Mesendoderm (in vitro differentiated cells): ENCODE measurements around the gene FAF1.
"Not testable (repeated sequence)": the region's sequence is repeated elsewhere in the genome, so short reads cannot be mapped to it uniquely, and the experiment has no call there.

Experiments used
- DNase-seq: peaks from one replicate; pipeline ENCODE4 v3.0.0; 2013
- H2AK5ac ChIP-seq: 2 replicates; pipeline ENCODE4 v1.6.1; 2013; ENCODE audit warnings: low read length, inconsistent platforms
- H2BK120ac ChIP-seq: 2 replicates; pipeline ENCODE4 v1.6.1; 2013; ENCODE audit warnings: low read depth, mild to moderate bottlenecking, low read length, moderate library complexity, mixed read lengths
- H2BK15ac ChIP-seq: replicated peaks from 2 replicates; pipeline ENCODE4 v1.6.1; 2013; ENCODE audit warnings: low read depth, mild to moderate bottlenecking, moderate library complexity
- H2BK5ac ChIP-seq: 2 replicates; pipeline ENCODE4 v1.6.1; 2013; ENCODE audit warnings: low read length, inconsistent platforms
- H3K18ac ChIP-seq: 2 replicates; pipeline ENCODE4 v1.6.1; 2013; ENCODE audit warnings: mild to moderate bottlenecking, low read length, mixed read lengths
- H3K23ac ChIP-seq: one replicate; pipeline ENCODE4 v1.6.1; 2013; ENCODE audit warnings: low read length
- H3K27ac ChIP-seq: 2 replicates; pipeline ENCODE4 v1.5.1; 2013; ENCODE audit warnings: low read depth, mild to moderate bottlenecking, inconsistent platforms, low read length, moderate library complexity
- H3K27me3 ChIP-seq: 2 replicates; pipeline ENCODE4 v1.6.1; 2013; ENCODE audit warnings: low read length, control low read depth, mild to moderate bottlenecking, inconsistent platforms; ENCODE audit not compliant: insufficient read depth, poor library complexity
- H3K36me3 ChIP-seq: 2 replicates; pipeline ENCODE4 v1.6.1; 2013; ENCODE audit warnings: low read length, inconsistent platforms; ENCODE audit not compliant: control insufficient read depth, insufficient read depth
- H3K4ac ChIP-seq: one replicate; pipeline ENCODE4 v1.6.1; 2013; ENCODE audit warnings: low read depth, mild to moderate bottlenecking, low read length, moderate library complexity
- H3K4me1 ChIP-seq: 2 replicates; pipeline ENCODE4 v1.6.1; 2013; ENCODE audit warnings: low read depth, low read length, inconsistent platforms; ENCODE audit not compliant: control insufficient read depth
- H3K4me2 ChIP-seq: 2 replicates; pipeline ENCODE4 v1.6.1; 2013; ENCODE audit warnings: low read length
- H3K4me3 ChIP-seq: 2 replicates; pipeline ENCODE4 v1.5.1; 2013; ENCODE audit warnings: mild to moderate bottlenecking, low read length
- H3K56ac ChIP-seq: one replicate; pipeline ENCODE4 v1.6.1; 2013; ENCODE audit warnings: low read length
- H3K79me1 ChIP-seq: 2 replicates; pipeline ENCODE4 v1.6.1; 2013; ENCODE audit warnings: low read length, inconsistent platforms
- H3K79me2 ChIP-seq: 2 replicates; pipeline ENCODE4 v1.6.1; 2013; ENCODE audit warnings: mild to moderate bottlenecking, low read length; ENCODE audit not compliant: control insufficient read depth, insufficient read depth
- H3K9ac ChIP-seq: 2 replicates; pipeline ENCODE4 v1.6.1; 2013; ENCODE audit warnings: low read length, inconsistent platforms
- H4K5ac ChIP-seq: one replicate; pipeline ENCODE4 v1.6.1; 2013; ENCODE audit warnings: low read length
- H4K8ac ChIP-seq: one replicate; pipeline ENCODE4 v1.6.1; 2013; ENCODE audit warnings: low read depth, mild to moderate bottlenecking, control low read depth, low read length, moderate library complexity
- WGBS: extraction: QIAGEN DNeasy Blood & Tissue Kit; methylation state at CpG from one replicate; pipeline ENCODE4 v1.1.7; 2013; ENCODE audit warnings: low lambda C conversion rate, missing lambda C conversion rate; ENCODE audit not compliant: insufficient coverage; ENCODE audit errors: extremely low coverage; 5-methylcytosine and 5-hydroxymethylcytosine counted together

FAF1 gene

DNA sequence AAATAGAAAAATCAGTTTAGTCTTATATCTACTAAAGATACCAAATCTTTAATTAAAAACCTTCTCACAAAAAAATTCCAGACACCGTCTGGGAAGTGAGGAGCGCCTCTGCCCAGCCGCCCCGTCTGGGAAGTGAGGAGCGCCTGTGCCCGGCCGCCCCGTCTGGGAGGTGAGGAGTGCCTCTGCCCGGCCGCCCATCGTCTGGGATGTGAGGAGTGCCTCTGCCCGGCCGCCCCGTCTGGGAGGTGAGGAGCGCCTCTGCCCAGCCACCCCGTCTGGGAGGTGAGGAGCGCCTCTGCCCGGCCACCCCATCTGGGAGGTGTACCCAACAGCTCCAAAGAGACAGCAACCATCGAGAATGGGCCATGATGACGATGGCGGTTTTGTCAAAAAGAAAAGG lies 133.3 kb downstream of the FAF1 start:
- not testable (repeated sequence) for H2BK15ac ChIP-seq, H3K56ac ChIP-seq, H3K4me2 ChIP-seq, H4K8ac ChIP-seq, H3K4me1 ChIP-seq, H2BK120ac ChIP-seq, H4K5ac ChIP-seq, H3K23ac ChIP-seq, H3K4me3 ChIP-seq, DNase-seq, H2BK5ac ChIP-seq, H3K27me3 ChIP-seq, H3K4ac ChIP-seq, H3K79me2 ChIP-seq, H3K27ac ChIP-seq, H3K18ac ChIP-seq, H3K79me1 ChIP-seq, H2AK5ac ChIP-seq, H3K9ac ChIP-seq, H3K36me3 ChIP-seq
- no CpG with 5 or more reads among the region's 21 CpGs for WGBS

DNA sequence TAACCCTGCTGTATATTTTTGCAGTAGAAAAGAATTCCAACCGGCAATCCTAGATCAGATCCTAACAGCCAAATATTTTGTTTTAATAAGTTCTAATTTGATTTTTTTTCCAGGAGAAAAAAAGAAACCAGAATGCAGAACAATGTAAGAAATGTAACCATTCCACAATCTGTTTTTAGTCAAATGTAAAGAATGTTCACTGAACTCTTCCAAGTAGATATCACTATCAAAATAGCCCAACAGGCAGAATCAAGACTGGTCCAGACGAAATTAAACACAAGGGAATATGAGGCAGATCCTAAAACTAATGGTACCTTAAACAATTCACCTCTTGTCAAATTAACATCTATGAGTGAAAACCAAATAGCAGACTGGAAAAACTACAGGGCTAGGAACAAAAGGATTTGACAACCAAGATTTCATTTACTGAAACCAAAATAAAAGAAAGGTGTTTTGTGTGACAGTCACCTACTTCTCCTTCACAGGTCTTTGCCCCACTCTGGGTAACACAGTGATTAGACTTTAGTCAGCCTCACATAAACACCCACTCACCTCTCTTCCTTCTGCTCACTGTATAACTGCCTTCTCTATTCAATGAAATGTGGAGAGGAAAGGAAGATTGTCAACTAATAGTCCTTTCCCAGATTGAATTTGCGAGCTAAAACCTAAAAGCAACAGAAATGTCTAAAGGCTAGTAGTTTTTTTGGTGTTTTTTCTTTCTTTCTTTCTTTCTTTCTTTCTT lies 137.9 kb downstream of the FAF1 start:
- H3K18ac ChIP-seq, result no peak overlapping the region

DNA sequence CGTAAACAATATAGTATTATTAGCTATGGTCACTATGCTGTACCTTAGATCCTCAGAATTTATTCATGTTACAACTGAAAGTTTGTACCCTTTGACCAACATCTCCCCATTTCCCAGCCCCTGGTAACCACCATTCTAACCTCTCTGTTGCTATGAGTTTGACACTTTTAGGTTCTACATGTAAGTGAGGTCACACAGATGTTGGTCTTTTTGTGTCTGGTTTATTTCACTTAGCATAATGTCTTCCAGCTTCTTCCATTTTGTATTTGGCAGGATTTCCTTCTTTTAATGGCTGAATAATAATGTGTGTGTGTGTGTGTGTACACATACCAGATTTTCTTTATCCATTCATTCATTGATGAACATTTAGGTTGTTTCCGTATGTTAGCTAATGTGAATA lies 139.5 kb downstream of the FAF1 start:
- no peak overlapping the region for H3K4me3 ChIP-seq
- DNase-seq, result no peak
- H3K79me2 ChIP-seq, result no peaks in the 10 kb centered on the region
- no peak overlapping the region for H2BK120ac ChIP-seq
- no peak overlapping the region for H4K5ac ChIP-seq
- H3K27me3 ChIP-seq, result no peaks in the 10 kb centered on the region
- no CpG with 5 or more reads among the region's 2 CpGs for WGBS
- no peaks in the 10 kb centered on the region for H3K36me3 ChIP-seq
- no peak overlapping the region for H3K23ac ChIP-seq
- no peaks in the 10 kb centered on the region for H3K79me1 ChIP-seq
- H3K4me2 ChIP-seq, result no peak overlapping the region
- no peak overlapping the region for H3K4ac ChIP-seq
- no peak overlapping the region for H2AK5ac ChIP-seq
- no peak overlapping the region for H2BK5ac ChIP-seq
- H3K27ac ChIP-seq, result no peak overlapping the region
- no peaks in the 10 kb centered on the region for H3K4me1 ChIP-seq
- H2BK15ac ChIP-seq, result no peak overlapping the region
- H3K18ac ChIP-seq, result no peak overlapping the region
- H4K8ac ChIP-seq, result no peak overlapping the region
- H3K9ac ChIP-seq, result no peak overlapping the region
- H3K56ac ChIP-seq, result no peak overlapping the region

More for the DNA sequence above, 137.9 kb downstream of the FAF1 start:
- no peaks in the 10 kb centered on the region for H3K36me3 ChIP-seq
- H3K79me2 ChIP-seq, result no peaks in the 10 kb centered on the region
- H3K56ac ChIP-seq, result no peak overlapping the region
- no peak overlapping the region for H3K4me3 ChIP-seq
- no peak overlapping the region for H2AK5ac ChIP-seq
- H3K79me1 ChIP-seq, result no peaks in the 10 kb centered on the region
- no CpG with 5 or more reads among the region's 3 CpGs for WGBS
- no peaks in the 10 kb centered on the region for H3K27me3 ChIP-seq
- no peak overlapping the region for H3K4ac ChIP-seq
- no peak overlapping the region for H3K27ac ChIP-seq
- H2BK15ac ChIP-seq, result no peak overlapping the region
- no peak for DNase-seq
- no peak overlapping the region for H4K5ac ChIP-seq
- no peaks in the 10 kb centered on the region for H3K4me1 ChIP-seq
- no peak overlapping the region for H3K9ac ChIP-seq
- no peak overlapping the region for H2BK120ac ChIP-seq
- H4K8ac ChIP-seq, result no peak overlapping the region
- no peak overlapping the region for H2BK5ac ChIP-seq
- no peak overlapping the region for H3K23ac ChIP-seq
- no peak overlapping the region for H3K4me2 ChIP-seq

DNA sequence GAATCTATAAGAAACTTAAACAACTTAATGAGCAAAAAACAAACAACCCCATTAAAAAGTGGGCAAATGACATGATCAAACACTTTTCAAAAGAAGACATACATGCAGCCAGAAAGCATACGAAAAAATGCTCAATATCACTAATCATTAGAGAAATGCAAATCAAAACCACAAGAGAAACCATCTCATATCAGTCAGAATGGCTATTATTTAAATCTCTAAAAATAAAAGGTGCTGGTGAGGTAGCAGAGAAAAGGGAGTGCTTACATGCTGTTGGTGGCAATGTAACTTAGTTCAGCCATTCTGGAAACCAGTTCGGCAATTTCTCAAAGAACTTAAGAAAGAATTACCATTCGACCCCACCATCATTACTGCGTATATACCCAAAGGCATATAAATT lies 147.7 kb downstream of the FAF1 start:
- no peak overlapping the region for H2BK120ac ChIP-seq
- no peak overlapping the region for H3K4me3 ChIP-seq
- no peak overlapping the region for H3K18ac ChIP-seq
- H4K8ac ChIP-seq, result no peak overlapping the region
- no peak overlapping the region for H3K4me2 ChIP-seq
- peaks cover 5% of the 10 kb centered on the region for H3K79me2 ChIP-seq
- no peaks in the 10 kb centered on the region for H3K36me3 ChIP-seq
- H2BK5ac ChIP-seq, result no peak overlapping the region
- no peak overlapping the region for H2AK5ac ChIP-seq
- no peak for DNase-seq
- no CpG with 5 or more reads among the region's 4 CpGs for WGBS
- no peak overlapping the region for H3K56ac ChIP-seq
- no peaks in the 10 kb centered on the region for H3K27me3 ChIP-seq
- H3K27ac ChIP-seq, result no peak overlapping the region
- H3K4me1 ChIP-seq, result no peaks in the 10 kb centered on the region
- H3K4ac ChIP-seq, result no peak overlapping the region
- H3K79me1 ChIP-seq, result peaks cover 5% of the 10 kb centered on the region
- H3K23ac ChIP-seq, result no peak overlapping the region
- no peak overlapping the region for H4K5ac ChIP-seq
- no peak overlapping the region for H2BK15ac ChIP-seq
- H3K9ac ChIP-seq, result no peak overlapping the region

DNA sequence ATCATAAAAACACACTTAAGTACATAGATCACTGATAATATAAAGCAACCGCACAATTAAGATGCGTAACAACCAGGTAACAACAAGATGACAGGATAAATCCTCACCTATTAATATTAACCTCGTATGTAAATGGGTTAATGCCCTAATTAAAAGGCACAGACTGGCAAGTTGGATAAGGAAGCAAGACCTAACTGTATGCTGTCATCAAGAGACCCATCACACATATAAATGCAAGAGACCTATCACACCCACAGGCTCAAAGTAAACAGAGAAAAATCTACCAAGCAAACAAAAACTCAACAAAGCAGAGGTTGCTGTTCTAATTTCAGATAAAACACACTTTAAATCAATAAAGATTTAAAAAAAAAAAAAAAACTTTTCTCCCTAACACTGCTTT lies 151.8 kb downstream of the FAF1 start:
- Histone ChIP-seq H2AK5ac (no peak overlapping the region), H2BK120ac (no peak overlapping the region), H4K8ac (no peak overlapping the region), H3K9ac (no peak overlapping the region), H3K27ac (no peak overlapping the region), H3K4me2 (no peak overlapping the region), H3K4ac (no peak overlapping the region), H3K36me3 (no peaks in the 10 kb centered on the region), H3K4me1 (no peaks in the 10 kb centered on the region), H3K79me2 (peaks cover 9% of the 10 kb centered on the region), H2BK5ac (no peak overlapping the region), H3K18ac (no peak overlapping the region), H3K4me3 (no peak overlapping the region), H3K79me1 (peaks cover 8% of the 10 kb centered on the region), H3K56ac (no peak overlapping the region), H4K5ac (no peak overlapping the region), H2BK15ac (no peak overlapping the region), H3K23ac (no peak overlapping the region), H3K27me3 (no peaks in the 10 kb centered on the region)
- DNase-seq, result no peak
- WGBS, result no CpG with 5 or more reads among the region's 3 CpGs

DNA sequence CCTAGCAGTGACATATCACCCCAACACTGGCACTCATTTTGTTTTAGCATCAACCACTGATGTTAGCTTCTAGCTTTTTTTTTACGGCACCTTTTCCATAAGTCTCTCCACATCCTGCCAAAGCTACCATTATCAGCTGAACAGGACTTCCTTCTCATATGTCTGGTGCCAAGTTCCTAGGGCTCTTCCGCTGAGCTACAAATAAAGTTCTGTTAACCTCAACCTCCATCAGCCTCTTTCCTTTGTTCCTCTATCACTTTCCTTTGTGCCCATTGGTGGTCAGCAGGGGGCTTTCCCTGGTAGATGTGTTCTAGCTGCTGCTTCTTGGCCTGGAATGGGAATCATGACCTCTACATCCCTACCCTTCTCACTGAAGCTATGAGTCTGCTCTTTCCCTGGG lies 163.8 kb downstream of the FAF1 start:
- no peak overlapping the region for H3K27ac ChIP-seq
- H3K36me3 ChIP-seq, result no peaks in the 10 kb centered on the region
- H3K79me1 ChIP-seq, result no peaks in the 10 kb centered on the region
- H2BK120ac ChIP-seq, result no peak overlapping the region
- H3K4me1 ChIP-seq, result no peaks in the 10 kb centered on the region
- no peak overlapping the region for H3K18ac ChIP-seq
- no peak overlapping the region for H3K4me3 ChIP-seq
- no peak overlapping the region for H2BK15ac ChIP-seq
- H3K4ac ChIP-seq, result no peak overlapping the region
- H4K8ac ChIP-seq, result no peak overlapping the region
- no peak overlapping the region for H4K5ac ChIP-seq
- no peaks in the 10 kb centered on the region for H3K79me2 ChIP-seq
- no peak overlapping the region for H2BK5ac ChIP-seq
- H3K4me2 ChIP-seq, result no peak overlapping the region
- H3K27me3 ChIP-seq, result no peaks in the 10 kb centered on the region
- WGBS, result no CpG with 5 or more reads among the region's 2 CpGs
- H3K9ac ChIP-seq, result no peak overlapping the region
- H3K23ac ChIP-seq, result no peak overlapping the region
- H3K56ac ChIP-seq, result no peak overlapping the region
- DNase-seq, result no peak
- no peak overlapping the region for H2AK5ac ChIP-seq
